IPS-18c (cell line): ENCODE results near the gene DTX4.
"Not testable (repeated sequence)": the region's sequence is repeated elsewhere in the genome, so short reads cannot be mapped to it uniquely, and the experiment has no call there.

Experiments
- H3K4me3 ChIP-seq: 2 replicates; pipeline ENCODE4 v1.7.0; 2013; ENCODE audit warnings: low read depth, mild to moderate bottlenecking, low read length, moderate library complexity; ENCODE audit not compliant: insufficient read depth
- H3K9me3 ChIP-seq: one replicate; pipeline ENCODE4 v1.6.1; 2013; ENCODE audit warnings: mild to moderate bottlenecking, low read length, moderate library complexity; ENCODE audit not compliant: control insufficient read depth, insufficient read depth

DTX4 gene

DNA sequence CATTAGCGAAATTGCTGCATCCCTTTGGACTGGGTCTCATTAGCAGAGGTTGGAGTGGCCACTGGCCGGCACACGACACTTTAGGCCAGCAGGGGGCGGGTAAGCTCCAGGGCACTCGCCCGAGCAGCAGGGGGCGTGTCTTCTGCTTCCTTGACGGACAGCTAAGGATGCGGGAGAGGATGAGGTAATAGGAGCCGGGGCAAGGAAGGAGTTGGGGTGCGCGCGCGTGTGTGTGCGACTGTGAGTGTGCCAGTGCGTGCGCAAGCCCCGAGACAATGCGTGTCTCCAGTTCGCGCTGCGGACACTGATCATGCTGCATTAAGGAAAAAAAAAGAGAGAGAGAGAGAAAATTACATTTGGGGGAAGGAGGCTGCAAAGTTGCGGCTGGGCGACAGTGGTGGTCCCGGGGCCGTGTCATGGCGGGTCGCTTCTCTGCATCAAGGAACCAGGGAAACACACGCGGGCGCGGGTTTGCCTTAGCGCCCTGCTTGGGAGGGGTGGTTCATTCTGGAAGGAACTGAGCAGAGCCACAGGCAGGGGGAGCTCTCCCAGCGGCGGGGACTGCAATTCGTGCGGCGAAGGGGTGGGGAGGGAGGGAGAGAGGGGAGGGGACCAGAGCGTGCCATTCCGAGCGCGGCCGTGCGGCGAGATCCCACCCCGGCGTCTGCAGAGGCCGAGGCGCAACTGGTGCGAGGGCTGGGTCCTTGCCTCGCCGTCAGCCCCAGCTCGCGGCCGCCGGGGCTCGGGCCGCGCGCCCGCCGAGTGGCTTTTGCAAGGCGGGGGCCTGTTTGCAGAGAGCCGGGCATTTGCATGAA lies at the start of gene DTX4:
TSS of gene DTX4 (plus strand) at position 625 of the 815 bp plus-strand sequence. CDS start 464 bp downstream, outside the sequence.
- H3K9me3 ChIP-seq, result peaks cover 2% of the 10 kb centered on the region
- peak within 1 kb of the TSS; percentile 82 for H3K4me3 ChIP-seq

DNA sequence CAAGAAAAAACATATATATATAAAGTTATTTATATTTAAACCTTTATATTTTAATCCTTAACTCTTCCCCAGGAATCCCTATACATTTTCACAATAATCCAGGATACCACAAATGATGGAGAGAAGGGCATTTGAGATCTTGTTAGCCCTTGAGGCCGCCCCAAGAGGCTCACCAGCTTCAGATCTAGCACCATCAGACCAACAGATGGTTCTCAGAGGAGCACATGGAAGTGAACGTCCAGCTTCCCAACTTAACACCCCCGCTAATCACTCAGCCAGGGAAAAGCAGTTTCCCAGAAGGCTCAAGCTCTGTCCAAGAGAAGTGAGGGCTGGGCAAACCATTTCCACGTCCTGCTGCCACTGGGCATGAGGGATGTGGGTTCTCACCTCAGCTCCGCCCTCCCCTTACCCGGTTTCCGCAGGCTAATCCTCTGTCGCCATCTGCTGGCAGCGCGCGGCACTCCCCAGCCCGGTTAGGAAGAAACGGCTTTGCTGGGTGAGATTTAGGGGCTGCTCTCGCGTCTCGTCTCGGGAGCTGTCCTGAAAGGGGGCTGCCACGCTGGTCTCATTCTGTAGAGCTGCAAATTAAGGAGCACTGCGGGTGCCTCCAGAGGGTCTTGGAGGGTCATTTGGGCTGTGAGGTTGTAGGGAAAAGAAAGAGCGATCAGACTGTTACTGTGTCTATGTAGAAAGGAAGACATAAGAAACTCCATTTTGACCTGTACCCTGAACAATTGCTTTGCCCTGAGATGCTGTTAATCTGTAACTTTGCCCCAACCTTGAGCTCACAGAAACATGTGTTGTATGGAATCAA lies 36.1 kb upstream of the DTX4 start:
- Histone ChIP-seq H3K9me3 (peaks cover 10% of the 10 kb centered on the region), H3K4me3 (no peak overlapping the region)

DNA sequence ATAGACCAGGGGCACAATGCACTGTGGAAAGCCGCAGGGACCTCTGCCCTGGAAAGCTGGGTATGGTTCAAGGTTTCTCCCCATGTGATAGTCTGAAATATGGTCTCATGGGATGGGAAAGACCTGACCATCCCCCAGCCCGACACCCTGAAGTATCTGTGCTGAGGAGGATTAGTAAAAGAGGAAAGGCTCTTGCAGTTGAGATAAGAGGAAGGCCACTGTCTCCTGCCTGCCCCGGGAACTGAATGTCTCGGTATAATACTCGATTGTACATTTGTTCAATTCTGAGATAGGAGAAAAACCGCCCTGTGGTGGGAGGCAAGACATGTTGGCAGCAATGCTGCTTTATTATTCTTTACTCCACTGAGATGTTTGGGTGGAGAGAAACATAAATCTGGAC lies 35.4 kb upstream of the DTX4 start:
- H3K4me3 ChIP-seq, H3K9me3 ChIP-seq: not testable (repeated sequence)

DNA sequence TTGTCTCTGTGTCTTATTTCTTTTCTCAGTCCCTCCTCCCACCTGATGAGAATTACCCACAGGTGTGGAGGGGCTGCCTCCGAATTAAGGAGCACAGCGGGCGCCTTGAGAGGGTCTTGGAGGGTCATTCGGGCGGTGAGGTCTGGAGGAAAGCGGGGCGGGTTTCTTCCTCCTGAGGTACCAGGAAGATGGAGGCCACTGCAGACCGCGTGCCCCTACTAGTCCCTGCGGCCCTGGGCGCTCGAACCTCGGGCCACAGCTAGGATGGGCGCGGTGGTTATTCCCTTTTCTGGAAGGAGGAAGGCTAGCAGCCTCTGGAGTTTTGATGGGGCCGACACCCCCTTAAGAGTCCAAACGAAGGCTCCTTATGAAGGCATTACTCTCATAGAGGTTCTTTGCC lies 34.7 kb upstream of the DTX4 start:
- Histone ChIP-seq H3K4me3 (no peak overlapping the region), H3K9me3 (peaks cover 3% of the 10 kb centered on the region)

DNA sequence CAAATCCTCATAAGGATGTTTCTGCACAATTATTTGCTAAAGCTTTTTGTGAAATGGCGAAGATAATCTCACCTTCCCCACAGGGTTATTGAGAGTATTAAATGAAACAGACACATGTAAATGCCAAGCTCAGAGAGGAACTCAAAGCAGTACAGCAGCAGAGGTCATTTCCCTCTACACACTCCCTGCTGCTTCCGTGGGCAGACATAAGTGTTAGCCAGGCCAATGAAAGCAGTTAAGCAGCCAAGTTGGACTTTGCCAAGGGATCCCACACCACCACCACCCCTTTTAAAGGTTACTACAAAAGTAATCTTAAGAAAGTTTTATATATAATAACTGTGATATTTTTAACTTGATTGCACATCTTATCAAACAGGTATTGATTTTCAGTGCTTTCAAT lies 33.3 kb upstream of the DTX4 start:
- no peak overlapping the region for H3K4me3 ChIP-seq
- no peaks in the 10 kb centered on the region for H3K9me3 ChIP-seq

DNA sequence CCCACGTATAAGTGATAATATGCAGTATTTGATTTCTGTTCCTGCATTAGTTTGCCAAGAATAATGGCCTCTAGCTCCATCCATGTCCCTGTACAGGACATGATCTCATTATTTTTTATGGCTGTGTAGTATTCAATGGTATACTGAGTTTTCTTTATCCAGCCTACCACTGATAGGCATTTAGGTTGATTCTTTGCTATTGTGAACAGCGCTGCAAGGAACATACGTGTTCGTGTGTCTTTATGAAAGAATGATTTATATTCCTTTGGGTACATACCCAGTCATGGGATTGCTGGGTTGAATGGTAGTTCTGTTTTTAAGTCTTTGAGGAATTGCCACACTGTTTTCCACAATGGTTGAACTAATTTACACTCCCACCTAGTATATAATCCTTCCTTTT lies 30.7 kb upstream of the DTX4 start:
- no peak overlapping the region for H3K4me3 ChIP-seq
- no peaks in the 10 kb centered on the region for H3K9me3 ChIP-seq

DNA sequence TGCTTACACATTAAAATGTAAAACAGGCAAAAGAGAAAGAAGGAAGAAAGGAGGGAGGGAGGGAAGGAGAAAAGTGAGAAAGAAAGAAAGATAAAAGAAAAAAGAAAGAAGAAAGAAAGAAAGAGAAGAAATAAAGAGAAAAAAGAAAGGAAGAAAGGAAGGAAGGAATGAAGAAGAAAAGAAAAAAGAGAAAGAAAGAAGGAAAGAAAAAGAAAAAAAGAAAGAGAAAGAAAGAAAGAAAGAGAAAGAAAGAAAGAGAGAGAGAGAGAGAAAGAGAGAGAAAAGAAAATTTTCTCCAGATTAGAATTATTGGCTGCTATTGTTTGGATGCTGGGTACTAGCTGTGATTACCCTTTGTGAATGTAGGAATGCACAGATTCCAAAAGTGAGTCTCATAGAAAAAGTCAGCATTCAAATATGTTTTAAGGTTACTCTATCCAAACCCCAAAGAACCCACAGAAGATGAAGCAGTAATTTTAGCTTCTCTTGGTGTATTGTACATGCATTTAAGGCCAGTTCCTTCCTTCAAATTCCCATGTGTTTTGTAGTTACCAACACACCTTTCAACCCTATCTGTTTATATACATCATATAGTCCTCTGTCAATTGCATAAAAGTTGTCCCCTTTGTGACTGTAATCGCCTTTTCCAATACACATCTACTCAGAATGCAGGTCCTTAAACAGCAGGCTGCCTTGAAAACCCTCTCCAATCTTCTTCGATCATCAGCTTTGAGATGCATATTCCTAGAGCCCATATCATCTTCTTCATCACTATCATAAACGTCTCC lies 30.1 kb upstream of the DTX4 start:
- H3K4me3 ChIP-seq, result peak overlapping the region; percentile 71
- H3K9me3 ChIP-seq, result no peaks in the 10 kb centered on the region

DNA sequence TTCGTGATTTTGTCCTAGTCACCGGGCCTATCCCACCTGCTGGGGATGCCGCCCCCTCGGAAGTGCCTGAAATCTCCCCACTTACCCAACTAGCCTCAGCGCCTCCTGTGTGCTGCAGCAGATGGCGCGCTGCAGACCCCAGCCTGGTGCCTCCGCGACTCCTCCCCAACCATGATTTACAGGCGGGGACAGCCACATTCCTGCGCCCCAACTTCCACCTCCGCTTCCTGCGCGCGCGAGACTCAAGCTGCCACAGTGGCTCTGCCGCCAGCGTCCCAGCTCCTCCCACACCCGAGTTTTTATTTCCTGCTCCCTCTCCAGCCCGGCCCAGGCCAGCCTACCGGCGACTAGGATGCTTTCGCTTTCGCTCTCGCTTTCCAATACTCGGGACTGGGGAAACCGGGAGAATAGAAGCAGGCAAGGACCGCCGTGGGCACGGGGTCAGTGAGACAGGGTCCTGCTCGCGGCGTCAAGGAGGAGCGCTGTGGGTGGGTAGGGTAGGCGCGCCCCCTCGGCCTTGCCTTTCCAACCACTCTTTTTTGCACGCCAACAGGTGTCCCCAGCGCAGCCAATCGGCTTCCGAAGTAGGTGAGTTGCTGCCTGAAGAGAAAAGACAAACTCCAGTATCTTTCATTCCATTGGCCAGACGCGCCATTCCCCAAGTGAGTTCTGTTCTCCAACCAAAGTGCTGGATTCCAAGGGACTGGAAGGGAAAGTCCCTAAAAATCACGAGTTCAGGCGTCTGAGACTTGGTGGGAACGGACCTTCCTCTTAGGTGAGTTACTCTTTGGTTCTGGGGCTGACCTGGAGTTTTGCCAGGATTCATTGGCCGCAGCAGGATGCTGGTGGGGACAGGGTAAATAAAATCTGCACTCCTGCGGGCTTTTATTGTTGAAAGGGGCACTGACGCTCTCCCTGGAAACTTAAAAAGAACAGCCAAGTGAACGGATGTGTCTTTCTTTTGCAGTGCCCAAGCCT lies 29.1 kb upstream of the DTX4 start, which contains the start of gene FAM111A:
TSS of gene FAM111A (plus strand) at position 327 of the 978 bp plus-strand sequence. CDS start 6,017 bp downstream, outside the sequence.
- no peaks in the 10 kb centered on the region for H3K9me3 ChIP-seq
- peak within 1 kb of the TSS; percentile 71 for H3K4me3 ChIP-seq

DNA sequence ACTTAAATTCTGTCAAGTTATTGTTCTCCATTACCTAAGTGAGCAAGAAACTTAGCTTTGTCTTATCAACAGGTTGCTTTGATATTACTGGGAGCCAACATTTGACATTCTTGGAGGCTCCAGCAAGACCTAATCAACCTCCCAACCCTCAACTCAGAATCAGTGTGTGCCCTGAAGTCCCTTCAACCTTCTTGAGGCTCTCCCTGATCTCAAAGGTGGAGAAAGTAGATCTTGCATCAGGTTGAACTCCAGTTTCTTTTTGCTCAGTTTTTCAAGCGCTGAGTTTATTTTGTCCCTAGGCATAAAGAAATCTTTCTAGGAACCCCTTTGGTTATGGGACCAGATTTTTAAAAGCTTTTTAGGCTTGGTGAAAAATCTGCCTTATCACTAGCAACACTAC lies 27.8 kb upstream of the DTX4 start:
- no peaks in the 10 kb centered on the region for H3K9me3 ChIP-seq

DNA sequence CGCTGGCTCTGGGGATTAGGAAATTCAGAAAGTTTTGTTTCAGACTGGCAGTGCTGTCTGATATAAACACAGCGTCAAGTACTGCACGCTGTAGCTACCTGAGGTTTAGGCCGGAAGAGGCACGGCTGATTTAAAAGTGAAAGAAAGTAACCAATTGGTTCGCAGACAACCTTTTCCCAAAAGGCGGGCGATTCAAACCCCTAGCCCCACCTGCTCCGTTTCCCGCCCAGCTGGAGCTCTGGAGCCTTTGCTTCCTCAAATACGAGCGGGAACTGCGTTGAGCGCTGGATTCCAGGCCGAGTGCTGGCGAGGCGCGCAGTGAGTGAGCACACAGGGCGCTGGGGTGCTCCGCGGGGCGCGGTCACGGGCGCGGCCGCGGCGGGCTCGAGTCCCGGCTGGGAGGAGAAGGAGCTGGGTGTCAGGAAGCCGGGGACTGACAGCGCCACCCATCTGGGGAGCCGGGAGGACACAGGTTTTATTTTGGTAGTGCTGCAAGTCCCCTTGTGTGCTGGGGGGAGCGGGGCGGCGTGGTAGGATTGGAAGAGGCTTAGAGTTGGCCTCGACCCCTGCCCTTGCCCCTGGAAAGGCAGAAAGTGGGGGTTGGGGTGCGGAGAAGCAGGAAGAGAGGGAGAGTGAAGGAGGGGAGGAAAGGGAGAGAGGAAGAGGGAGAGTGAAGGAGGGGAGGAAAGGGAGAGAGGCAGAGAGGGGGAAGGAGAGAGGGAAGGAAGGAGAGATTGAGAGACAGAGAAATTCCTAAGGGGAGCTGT lies 27.2 kb upstream of the DTX4 start:
- Histone ChIP-seq H3K4me3 (peak overlapping the region; percentile 57), H3K9me3 (no peaks in the 10 kb centered on the region)

More for the DNA sequence above, 27.8 kb upstream of the DTX4 start:
- H3K4me3 ChIP-seq, result no peak overlapping the region; the same call in 1 of the 2 replicates

DNA sequence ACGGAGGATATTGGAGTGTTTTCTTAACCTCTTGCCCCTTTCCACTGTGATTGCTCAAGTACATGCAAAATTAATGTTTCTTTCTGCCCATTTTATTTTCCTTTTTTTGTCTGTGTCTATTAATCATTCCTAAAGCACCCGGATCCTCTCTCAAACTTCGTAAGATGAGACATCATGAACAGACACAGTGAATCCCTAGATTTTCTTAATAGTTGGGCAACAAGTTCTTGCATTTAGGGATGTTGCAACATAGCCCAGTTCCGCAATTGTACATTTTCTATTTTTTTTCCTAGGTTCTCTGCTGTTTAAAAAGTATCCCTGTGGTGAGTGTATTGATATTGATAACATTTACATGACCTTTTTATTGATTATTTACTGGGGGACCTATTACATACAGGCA lies 26.4 kb upstream of the DTX4 start:
- Histone ChIP-seq H3K4me3 (peak overlapping the region; percentile 57; the same call in 1 of the 2 replicates), H3K9me3 (no peaks in the 10 kb centered on the region)

DNA sequence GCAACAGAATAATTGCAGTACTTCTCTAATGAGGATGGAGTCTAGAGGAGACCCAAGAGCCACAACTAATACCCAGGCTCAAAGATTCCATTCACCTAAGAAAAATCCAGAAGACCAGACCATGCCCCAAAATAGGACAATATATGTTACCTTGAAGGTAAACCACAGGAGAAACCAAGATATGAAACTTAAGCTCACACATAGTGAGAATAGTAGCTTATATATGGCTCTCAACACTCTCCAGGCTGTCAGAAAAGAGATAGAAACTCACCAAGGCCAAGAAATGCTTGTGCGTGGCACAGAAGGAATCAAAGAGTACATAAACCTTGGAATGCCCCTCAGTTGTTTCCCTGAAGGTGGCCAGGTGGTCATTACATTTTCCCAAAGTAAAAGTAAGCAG lies 20.2 kb upstream of the DTX4 start:
- Histone ChIP-seq H3K4me3 (no peak overlapping the region), H3K9me3 (no peaks in the 10 kb centered on the region)

DNA sequence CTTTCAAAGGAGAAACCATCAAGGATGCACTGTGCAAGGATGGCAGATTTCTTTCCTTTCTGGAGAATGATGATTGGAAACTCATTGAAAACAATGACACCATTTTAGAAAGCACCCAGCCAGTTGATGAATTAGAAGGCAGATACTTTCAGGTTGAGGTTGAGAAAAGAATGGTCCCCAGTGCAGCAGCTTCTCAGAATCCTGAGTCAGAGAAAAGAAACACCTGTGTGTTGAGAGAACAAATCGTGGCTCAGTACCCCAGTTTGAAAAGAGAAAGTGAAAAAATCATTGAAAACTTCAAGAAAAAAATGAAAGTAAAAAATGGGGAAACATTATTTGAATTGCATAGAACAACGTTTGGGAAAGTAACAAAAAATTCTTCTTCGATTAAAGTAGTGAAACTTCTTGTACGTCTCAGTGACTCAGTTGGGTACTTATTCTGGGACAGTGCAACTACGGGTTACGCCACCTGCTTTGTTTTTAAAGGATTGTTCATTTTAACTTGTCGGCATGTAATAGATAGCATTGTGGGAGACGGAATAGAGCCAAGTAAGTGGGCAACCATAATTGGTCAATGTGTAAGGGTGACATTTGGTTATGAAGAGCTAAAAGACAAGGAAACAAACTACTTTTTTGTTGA lies 19.5 kb upstream of the DTX4 start:
- H3K4me3 ChIP-seq, result no peak overlapping the region

DNA sequence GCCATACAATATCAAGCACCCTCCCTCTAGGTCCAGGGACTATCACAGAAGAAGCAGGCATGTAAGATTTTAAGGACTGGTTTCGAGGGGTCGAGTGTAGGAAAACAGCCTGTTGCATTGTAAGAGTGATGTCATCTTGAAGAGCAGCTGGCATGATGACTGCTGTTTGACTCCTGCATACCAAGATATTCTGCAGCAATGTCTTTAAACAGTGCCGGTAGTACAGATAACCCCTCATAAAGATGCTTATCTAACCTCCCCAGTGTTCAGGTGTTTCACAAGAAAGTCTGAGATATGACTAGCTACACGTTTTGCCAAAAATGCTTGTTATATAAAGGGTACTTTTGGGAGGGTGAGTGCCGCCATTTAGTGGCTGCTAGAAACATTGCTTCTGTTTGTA lies 17.3 kb upstream of the DTX4 start:
- H3K9me3 ChIP-seq, result no peaks in the 10 kb centered on the region
- H3K4me3 ChIP-seq, result no peak overlapping the region

More for the DNA sequence above, 19.5 kb upstream of the DTX4 start:
- no peaks in the 10 kb centered on the region for H3K9me3 ChIP-seq

DNA sequence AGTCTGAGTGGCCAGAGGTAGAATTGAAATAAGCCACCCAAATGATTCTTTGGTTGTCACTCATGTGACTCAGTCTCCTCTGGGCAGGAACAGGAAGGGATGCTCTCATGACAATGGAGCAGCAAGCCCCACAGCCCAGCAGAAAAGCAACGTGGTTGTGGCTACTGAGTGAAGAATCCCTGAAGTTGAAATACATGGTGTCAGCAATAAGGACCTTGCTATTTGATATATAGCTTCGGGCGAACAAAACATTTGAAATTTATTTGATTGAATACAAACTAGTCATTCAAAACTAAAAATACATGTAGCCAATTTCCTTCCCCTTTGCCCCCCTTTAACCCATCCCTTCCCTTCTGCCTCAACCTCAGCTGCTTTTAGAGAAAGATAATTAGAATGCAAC lies 14.5 kb upstream of the DTX4 start:
- Histone ChIP-seq H3K4me3 (no peak overlapping the region), H3K9me3 (no peaks in the 10 kb centered on the region)
